Measurements from ENCODE around the gene FRS2.

FRS2 gene

DNA sequence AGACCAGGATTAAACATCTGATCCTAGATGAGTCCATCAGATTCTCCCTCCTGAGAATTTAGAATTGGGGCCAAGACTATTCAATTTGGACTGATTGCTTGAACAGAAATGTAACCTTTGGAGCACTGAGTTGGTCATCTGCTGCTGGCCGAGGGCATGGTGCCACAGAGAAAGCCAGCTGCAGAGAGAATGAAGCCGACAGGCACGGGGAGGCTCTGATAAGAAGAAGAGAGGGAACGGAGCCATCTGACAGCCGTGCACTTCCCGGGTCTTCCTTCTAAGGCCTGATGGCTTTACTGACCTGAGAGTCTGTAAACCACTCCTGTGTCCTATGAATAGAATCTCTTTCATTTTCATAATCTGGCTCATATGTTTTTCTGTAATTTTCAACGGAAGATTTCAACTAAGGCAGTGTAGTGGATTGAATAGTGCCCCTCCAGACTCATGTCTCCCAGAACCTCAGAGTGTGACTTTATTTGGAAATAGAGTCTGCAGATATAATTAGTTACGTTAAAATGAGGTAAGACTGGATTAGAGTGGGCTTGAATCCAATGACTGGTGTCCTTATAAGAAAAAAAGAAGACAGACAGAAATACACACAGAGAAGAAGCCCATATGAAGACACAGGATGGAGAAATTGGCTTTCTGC, 39.1 kb upstream of the FRS2 start:
- no peak for FAIRE-seq
- TF ChIP-seq, protein P1, sequence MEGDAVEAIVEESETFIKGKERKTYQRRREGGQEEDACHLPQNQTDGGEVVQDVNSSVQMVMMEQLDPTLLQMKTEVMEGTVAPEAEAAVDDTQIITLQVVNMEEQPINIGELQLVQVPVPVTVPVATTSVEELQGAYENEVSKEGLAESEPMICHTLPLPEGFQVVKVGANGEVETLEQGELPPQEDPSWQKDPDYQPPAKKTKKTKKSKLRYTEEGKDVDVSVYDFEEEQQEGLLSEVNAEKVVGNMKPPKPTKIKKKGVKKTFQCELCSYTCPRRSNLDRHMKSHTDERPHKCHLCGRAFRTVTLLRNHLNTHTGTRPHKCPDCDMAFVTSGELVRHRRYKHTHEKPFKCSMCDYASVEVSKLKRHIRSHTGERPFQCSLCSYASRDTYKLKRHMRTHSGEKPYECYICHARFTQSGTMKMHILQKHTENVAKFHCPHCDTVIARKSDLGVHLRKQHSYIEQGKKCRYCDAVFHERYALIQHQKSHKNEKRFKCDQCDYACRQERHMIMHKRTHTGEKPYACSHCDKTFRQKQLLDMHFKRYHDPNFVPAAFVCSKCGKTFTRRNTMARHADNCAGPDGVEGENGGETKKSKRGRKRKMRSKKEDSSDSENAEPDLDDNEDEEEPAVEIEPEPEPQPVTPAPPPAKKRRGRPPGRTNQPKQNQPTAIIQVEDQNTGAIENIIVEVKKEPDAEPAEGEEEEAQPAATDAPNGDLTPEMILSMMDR (IDR thresholded peaks at IDR 0.05; ENCODE audit: insufficient read depth, missing control alignments): no peak

DNA sequence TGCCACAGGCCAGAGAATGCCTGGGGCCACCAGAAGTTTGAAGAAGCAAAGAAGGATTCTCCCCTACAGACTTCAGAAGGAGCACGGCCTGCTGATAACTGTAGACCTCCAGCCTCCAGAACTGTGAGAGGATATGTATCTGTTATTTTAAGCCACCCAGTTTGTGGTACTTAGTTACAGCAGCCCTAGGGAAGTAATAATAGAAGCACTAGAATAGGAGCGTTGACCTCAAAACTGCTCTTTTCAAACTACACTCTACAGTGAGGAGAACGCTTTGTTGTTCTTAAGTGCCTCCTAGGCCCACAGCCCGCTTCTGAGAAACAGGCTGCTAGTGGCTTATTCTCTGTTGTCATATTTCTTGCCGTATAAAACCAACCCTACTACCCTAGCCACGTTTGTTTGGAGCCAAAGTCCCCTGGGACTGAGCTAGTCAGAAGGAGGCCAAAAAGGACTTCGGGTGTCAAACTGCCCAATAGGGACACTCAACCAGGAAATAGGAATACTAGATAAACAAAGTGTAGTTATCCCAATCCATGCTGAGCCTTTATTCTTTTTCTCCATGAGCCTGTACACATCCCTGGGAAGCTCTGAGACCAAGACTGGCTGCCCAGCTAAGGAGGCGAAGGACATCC, 38.5 kb upstream of the FRS2 start:
- FAIRE-seq (no peak), DNase-seq (ENCODE audit: insufficient read length, low spot score) (no peak)
- TF ChIP-seq, protein P1 (IDR thresholded peaks at IDR 0.05; ENCODE audit: insufficient read depth, missing control alignments): no peak

More for the DNA sequence above, 39.1 kb upstream of the FRS2 start:
- DNase-seq (ENCODE audit: insufficient read length, low spot score): no peak

DNA sequence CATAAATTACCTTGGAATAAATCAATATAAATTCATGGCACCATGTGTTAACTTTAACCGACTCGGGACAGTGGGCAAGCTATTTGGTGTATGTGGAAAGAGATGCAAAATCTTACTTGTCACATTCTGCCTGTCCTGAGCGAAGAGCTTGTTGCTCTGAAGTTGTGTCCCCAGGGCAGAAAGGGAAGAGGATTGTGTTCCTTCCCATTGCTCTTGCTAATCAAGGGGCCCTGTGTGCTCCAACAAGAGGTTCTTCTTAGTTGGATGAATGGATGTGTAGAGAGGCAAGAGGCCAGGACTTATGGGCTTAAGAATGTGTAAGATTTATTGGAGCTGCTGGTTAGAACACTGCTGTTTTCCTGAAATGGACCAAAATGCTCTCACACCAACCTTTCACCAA, 36.5 kb upstream of the FRS2 start:
- DNase-seq (ENCODE audit: insufficient read length, low spot score) (no peak), FAIRE-seq (no peak)
- TF ChIP-seq, protein P1 (IDR thresholded peaks at IDR 0.05; ENCODE audit: insufficient read depth, missing control alignments): no peak

DNA sequence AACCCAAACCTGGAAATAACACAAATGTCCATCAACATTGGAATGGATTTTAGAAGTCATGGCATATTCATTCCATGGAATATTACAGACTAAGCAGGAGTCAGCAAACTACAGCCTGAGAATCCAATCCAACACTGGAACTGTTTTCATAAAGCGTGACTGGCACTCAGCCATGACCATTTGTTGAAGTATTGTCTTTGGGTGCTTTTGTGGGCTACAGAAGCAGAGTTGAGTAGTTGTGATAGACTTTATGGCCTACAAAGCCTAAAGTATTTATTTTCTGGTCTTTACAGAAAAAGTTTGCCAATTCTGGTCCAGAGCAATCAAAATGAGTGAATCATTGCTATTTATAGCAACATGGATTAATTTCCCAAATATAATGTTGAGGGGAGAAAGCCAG, 34.5 kb upstream of the FRS2 start:
- FAIRE-seq: no peak
- DNase-seq (ENCODE audit: insufficient read length, low spot score): no peak
- TF ChIP-seq, protein P1 (IDR thresholded peaks at IDR 0.05; ENCODE audit: insufficient read depth, missing control alignments): no peak

DNA sequence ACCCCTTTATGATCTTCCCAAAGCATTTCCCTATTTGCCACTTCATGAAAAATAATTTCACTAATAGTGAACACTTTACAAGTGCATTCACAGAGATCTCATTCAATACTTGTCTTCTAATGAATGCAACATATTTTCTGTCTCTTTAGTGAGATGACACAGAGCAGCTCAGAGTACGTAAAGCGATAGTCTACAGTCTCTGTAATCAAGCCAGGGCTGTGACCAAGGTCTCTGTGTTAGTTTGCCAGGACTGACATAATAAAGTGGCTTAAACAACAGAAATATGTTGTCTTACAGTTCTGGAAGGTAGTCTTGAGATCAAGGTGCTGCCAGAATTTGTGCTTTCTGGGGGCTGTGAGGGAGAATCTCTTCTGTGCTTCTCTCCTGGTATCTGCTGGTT, 33.1 kb upstream of the FRS2 start:
- TF ChIP-seq, protein P1 (IDR thresholded peaks at IDR 0.05; ENCODE audit: insufficient read depth, missing control alignments): no peak
- FAIRE-seq (no peak), DNase-seq (ENCODE audit: insufficient read length, low spot score) (no peak)

DNA sequence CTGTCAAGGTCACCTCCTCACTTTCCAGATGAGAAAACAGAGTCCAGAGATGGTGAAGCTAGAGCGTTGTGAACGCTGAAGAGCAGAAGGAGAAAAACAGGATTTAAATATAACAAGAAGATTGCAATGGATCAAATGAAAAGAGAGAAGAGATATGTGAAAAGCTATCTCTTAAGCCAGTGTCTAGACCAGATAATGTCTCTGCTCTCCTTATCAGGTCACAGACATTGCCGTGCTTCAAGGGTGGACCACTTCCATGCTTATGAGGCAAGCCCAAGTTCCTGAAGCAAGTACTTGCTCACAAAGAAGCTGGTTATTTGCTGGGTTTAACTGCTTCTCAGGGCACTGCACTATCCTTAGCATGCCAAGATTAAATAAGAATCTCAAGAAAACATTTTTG, 31.6 kb upstream of the FRS2 start:
- TF ChIP-seq, protein P1 (IDR thresholded peaks at IDR 0.05; ENCODE audit: insufficient read depth, missing control alignments): no peak
- no peak for FAIRE-seq

DNA sequence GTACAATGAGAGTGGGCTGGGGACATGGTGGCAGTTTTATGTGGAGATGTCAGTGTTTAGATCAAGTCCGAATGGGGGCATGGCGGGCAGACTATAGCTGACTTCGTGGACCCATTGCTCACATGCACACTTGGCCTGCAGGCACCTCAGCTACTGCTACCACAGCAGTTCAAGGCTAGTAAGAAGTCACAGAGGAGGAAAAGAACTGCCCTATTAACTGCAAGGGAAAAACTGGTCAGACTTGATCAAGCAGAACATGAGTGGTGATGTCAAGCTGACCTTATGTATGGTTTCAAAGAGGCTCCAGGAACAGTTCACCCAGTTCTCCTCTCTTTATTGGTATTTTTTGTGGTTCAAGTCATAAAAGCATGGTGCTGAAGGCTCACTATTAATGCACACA, 30.2 kb upstream of the FRS2 start:
- DNase-seq (ENCODE audit: insufficient read length, low spot score) (no peak), FAIRE-seq (no peak)
- TF ChIP-seq, protein P1 (IDR thresholded peaks at IDR 0.05; ENCODE audit: insufficient read depth, missing control alignments): no peak

More for the DNA sequence above, 31.6 kb upstream of the FRS2 start:
- no peak for DNase-seq (ENCODE audit: insufficient read length, low spot score)

Measured in D721Med (cell line).